Uterus (tissue), 2 donors: Measurements from ENCODE around the gene TPRG1.

ENCODE experiments used
- CTCF ChIP-seq, 4 experiments: fragments of 200-600 bp in 2 of 4; fragments of 450-650 bp in 2 of 4; sonication (generic) in 2 of 4; IDR thresholded peaks; one replicate each; pipeline ENCODE4 v1.5.1; 2016 to 2019; ENCODE audit warnings: antibody characterized with exemption in 4 of 4, mild to moderate bottlenecking in 2 of 4, moderate library complexity in 1 of 4
- POLR2A ChIP-seq, 2 donors: fragments of 450-650 bp; IDR thresholded peaks; one replicate each; pipeline ENCODE4 v1.6.1; 2016; ENCODE audit warnings: antibody characterized with exemption in 2 of 2, mild to moderate bottlenecking in 1 of 2, moderate library complexity in 1 of 2

GRCh38 chr3:189249987-189250386, 78.2 kb downstream of the TPRG1 start:
- no peak for TF ChIP-seq CTCF (IDR thresholded peaks at IDR 0.05)
- TF ChIP-seq POLR2A (IDR thresholded peaks at IDR 0.05) = no peak
